COR-L47 (cell line): ENCODE data around the gene IP6K2.
"Not testable (repeated sequence)": the region's sequence is repeated elsewhere in the genome, so short reads cannot be mapped to it uniquely, and the experiment has no call there.

Experiments
- DNase-seq: peaks from one replicate; lab custom pipeline; 2025; lab: John Stamatoyannopoulos, UW

The IP6K2 gene, protein sequence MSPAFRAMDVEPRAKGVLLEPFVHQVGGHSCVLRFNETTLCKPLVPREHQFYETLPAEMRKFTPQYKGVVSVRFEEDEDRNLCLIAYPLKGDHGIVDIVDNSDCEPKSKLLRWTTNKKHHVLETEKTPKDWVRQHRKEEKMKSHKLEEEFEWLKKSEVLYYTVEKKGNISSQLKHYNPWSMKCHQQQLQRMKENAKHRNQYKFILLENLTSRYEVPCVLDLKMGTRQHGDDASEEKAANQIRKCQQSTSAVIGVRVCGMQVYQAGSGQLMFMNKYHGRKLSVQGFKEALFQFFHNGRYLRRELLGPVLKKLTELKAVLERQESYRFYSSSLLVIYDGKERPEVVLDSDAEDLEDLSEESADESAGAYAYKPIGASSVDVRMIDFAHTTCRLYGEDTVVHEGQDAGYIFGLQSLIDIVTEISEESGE

DNA sequence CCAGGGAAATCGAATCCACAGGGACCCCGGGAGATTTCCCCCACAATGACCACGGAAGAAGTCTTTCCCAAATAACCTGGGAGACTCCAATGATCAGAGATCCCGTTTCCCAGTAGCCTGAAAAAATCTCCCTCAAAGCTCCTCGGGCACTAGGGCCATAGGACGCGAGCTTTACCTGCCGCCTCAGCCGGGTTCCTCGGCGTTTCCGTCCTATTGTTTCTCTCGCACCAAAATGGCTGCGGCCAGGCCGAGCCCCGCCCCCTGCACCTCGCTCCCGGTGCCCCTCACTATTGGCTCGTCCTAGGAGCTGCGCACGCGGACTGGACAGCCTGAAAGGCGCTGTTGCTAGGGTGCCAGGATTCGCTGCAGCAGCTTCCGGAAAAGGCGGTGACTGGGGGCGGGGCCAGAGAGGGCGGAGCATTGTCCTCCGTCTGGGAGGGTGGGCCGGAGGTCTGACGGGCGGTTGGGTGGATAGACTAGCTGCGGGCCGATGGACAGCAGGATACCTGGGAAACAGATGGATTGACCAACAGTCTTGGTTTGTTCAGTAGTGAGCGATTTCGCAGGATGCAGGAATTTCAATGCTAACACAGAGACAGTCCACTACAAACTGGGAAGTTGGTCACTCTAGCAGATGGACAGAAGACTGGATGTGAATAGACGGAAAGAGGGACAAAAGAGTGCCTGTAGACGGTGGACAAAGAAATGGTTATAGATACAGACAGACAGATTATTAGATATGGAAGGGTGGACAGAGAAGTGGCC, at the start of gene IP6K2:
TSS of gene IP6K2 (minus strand) at position 240 of the 765 bp plus-strand sequence. CDS start 21,930 bp downstream, outside the sequence.
- DNase-seq = peak; percentile 93

DNA sequence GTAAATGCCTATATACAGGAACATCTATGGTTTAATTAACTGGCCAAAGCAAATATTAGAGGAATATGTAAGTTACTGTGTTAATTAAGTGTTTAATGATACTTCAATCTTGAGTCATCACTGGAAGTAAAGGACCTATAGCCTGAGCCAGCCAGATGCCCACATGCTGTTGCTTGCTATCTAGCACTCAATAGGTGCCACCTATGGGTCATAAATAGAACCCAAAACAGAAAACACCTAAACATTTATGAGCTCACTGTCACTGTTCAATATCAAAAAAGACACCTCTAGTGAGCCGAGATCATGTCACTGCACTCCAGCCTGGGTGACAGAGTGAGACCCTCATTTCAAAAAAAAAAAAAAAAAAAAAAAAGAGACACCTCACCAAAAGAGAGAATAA, 48.4 kb upstream of the IP6K2 start:
- peak; percentile 5 for DNase-seq

DNA sequence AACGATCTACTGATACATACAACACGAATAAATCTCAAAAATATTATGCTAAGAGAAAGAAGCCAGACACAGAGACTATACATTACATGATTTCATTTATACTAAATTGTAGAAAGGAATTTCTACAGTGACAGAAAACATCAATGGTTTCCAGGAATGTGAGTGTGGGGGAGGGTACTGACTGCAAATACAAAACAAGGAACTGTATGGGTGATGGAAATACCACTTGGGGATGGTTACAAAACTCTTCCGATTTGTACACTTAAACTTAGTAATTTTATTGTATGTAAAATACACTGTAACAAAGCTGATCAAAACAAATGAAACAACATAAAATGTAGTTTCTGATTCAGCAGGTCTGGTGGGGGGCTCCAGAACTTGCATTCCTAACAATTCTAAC, 45.8 kb upstream of the IP6K2 start:
- no peak for DNase-seq

DNA sequence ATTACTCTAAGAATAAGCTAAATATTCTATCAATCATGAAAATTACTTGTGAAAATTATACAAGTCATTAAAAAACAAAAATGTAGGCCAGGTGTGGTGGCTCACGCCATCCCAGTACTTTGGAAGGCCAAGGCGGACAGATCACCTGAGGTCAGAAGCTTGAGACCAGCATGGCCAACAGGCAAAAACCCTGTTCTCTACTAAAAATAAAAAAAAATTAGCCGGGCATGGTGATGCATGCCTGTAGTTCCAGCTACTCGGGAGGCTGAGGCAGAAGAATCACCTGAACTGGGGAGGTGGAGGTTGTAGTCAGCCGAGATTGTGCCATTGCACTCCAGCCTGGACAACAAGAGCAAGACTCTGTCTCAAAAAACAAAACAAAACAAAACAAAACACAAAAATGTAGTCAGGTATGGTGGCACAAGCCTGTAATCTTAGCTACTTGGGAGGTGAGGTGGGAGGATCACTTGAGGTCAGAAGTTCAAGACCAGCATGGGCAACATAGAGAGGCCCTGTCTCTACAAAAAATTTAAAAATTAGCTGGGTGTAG, 43.0 kb upstream of the IP6K2 start:
- DNase-seq = not testable (repeated sequence)

DNA sequence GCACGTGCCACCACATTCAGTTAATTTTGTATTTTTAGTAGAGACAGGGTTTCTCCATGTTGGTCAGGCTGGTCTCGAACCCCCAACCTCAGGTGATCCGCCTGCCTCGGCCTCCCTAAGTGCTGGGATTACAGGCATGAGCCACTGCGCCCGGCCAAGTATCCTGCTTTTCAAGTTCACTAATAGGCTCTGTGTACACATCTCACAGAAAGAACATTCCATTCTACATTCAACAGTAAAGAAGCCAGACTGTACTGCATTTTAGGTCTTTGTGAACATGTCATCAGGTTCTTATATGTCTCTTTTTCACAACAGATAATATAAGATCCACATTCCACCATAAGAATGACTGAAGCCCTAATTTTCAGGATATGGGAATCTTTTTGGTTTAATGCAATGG, 42.5 kb upstream of the IP6K2 start:
- DNase-seq = not testable (repeated sequence)

DNA sequence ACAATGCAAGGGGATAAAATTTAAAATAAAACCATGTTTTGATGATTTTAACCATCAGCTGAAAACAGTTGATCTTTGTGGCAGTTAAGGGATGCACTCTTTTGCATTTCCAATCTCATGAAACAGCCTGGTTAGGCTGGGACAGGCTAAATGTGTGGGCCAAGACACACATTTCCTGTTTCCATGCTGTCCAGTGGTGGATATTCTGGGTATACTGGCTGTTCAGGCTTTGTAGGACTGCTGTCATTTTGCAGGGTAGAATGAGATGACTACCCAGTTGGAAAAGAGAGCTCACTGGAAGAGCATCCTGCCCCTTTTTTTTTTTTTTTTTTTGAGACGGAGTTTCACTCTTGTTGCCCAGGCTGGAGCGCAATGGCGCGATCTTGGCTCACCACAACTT, 42.0 kb upstream of the IP6K2 start:
- DNase-seq = no peak

DNA sequence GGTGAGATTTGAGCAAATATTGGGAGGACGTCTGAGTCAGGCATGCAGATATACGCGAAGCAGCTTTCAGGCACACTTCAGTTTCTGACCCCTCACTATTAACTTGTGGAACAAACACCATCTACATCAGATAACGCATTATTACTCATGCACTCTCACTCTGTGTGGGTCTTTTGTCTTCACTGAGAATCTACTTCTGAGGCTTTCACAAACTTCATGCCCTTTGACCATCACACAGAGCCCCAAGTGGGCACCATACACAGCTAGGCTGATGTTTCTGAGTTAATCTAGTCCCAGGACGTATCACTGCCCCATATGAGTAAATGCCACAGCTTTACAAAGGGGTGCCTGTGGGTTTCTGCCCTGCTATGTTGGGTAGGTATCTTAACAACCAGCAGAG, 39.6 kb upstream of the IP6K2 start:
- DNase-seq = no peak

DNA sequence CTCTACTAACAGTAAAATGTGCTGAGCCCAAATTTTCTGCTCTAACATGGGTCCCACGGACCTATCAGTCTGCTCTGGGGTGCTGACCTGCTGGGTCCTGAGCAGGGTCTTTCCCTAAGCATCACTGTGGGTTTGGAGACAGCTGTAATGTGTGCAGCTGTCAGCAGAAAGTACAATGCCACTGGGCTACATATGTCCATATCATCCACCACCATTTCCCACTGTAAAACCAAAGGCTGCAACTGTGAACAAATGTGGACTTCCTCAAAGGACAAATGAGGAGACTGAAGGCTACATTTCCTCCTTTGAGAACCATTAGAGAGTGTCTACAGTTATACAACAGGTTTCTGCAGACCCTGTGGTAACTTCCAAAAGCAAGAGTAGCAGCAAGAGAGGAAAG, 33.8 kb upstream of the IP6K2 start:
- no peak for DNase-seq

DNA sequence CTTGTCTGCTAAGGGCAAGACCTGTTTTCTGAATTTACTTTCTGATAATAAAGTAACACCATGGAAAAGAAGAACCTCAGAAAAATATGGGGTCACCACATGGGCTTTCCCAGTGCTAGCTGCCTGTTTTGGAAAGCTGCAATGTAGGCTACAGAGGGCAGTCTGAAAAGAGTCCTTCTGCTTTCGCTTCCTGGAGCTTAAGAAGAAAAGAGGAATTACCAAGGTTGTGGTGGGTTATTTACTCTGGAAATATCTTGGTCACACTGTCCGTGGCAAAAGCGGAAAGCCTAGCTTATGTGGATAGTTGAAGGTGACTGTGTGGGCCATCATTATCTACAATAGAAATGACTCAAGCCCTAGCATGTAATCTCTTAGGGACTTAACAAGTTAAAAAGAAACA, 31.7 kb upstream of the IP6K2 start:
- no peak for DNase-seq

DNA sequence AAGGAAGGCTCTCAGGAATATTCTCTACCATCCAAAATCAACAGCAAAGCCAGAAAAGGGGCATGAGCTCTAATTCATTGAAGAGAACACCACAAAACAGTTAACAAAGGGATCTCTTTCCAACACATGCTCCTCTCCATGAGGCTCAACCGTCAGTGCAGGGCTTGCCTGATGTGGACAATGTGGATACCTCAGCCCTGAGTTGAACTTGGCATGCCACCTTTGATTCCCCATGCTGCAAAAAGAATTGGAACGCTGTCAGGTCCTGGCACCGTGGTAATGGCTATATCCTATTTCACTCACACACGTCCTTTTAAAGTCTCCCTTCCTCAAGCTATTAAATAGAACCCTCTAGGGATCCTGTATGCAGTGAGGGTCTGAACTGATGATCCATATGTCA, 30.7 kb upstream of the IP6K2 start:
- DNase-seq = no peak

DNA sequence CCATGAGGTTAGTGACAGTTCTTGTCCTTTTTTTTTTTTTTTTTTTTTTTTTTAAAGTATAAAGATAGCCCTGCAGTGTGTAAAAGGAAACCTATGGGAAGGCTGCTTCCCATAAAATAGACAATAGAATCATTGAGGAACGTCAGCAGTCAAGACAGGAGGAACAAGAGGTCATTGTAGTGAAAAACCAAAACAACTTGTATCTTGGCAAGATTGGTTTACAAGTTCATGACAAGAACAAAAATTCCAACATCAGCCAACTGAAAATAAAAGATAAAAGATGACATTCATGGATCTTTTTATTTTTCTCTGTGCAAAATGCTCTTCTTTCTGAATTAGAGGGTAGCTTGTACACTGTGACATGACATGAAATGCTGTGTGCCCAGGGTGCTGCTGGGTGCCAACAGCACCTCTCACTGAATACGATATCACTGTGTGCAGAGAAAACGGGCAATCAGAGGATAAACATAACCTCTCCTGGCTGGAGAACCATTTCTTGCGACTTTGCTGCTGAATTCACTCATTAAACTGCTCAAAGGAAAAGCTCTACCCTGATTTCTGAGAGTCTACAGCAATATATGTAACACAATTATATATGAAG, 30.1 kb upstream of the IP6K2 start:
- no peak for DNase-seq

DNA sequence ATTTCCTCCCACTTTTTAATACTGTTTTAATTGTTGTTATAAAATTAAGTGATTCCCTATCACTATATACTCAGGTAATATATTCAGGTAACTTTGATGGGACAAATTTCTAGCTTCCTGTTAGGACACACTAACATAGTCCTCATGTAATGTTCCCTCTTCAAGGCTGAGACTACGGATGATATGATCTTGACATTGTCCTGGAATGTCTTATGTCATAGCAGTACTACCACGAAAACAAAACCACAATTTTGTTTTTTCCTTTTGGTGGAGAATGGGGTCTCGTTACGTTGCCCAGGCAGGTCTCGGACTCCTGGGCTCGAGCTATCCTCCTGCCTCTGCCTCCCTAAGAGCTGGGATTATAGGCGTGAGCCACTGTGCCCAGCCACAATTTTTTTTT, 26.8 kb upstream of the IP6K2 start:
- no peak for DNase-seq

DNA sequence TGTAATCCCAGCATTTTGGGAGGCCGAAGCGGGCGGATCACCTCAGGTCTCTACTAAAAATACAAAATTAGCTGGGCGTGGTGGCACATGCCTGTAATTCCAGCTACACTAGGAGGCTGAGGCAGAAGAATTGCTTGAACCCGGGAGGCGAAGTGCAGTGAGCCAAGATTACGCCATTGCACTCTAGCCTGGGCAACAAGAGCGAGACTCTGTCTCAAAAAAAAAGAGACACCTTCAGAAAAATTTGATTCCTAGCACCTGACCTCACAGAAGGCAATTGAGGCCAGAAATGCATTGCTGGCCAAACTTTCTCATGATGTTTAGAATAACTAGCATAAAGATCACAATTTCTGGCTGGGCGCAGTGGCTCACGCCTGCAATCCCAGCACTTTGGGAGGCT, 24.2 kb upstream of the IP6K2 start:
- not testable (repeated sequence) for DNase-seq

DNA sequence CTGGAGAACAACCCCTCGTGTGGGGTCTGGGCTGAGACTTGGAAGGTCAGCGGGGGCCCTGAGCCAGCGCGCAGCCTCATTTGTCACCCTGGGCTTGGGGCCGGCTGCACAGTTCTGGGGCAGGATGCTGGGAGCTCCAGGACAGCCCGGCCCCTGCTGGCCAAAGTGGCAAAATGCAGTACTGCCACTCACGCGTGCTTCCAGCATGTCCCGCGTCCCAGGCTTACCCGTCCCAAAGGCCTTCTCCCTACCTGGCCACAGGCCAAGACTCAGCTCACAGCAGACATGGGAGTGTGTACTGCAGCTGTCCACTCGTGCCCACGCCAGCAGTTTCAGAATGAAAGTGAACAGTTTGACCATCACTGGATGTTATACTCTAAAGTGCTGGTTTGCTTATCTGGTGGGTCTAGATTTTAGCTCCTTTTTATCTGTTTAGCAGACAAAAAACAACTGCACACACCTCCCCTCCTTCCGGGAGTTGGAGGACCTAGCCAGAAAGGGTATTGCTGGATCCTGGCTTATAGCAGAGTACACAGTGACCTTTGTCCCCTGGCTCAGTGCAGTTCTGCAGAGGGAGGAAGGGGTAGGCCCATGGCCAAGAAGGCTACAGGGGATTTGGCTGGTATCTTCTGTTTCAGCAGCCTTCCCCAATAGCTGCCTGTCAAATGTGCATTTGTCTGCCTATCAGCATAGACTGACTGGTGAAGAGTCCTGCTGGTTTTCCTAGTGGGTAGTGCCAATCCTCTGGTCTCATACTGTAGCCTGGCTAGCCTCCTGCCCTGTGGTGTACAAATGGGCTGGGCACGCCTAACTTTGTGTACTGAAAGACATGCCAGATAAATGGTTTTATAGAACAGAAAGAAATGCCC, 23.2 kb upstream of the IP6K2 start:
- no peak for DNase-seq

DNA sequence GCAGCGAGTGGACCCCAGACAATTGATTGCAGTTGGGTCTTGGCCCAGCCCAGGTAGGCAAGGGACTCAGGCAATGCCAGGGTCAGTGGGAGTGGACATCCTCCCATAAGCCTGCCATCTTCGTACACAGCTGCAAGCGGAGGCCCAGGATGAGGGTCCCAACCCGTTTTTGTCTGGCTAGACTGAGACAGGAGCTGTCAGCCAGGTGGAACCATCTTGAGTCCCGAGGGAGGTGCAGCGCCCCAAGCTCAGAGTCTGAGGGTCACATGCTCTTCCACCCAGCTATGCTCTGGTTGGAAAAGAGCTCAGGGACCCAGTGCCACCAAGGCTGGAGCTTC, 22.6 kb upstream of the IP6K2 start:
- no peak for DNase-seq

DNA sequence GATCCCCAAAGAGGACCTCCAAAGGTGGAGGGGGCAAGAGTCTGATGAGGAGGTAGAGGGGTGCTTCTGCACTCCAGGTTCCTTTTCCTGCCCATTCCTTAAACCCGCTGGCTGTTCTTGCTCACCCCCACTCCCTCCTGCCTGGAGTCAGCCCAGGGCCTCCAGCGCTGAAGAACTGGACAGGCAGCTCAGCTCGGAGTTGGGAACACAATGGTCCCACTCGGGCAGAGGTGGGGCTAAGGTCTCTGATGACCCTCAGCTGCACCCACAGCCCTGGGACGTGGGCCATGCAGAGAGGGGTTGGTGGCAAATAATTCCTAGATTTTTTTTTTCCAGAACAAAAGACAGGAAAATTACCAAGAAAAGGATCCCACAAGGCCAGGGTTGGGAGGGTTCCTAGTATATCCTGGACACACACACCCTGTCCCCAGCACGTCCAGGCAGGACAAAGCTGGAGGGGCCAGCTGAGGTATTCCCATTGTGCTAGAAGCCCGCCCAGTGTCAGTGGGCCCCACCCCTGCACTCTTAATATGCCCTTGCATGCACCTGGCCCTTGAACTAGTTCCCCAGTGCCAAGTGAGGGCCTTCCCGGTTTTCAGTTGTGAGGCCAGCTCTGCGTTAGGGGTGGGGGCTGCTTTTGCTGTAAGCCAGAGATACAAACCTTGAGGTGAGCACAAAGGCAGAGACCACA, 22.1 kb upstream of the IP6K2 start:
- no peak for DNase-seq

DNA sequence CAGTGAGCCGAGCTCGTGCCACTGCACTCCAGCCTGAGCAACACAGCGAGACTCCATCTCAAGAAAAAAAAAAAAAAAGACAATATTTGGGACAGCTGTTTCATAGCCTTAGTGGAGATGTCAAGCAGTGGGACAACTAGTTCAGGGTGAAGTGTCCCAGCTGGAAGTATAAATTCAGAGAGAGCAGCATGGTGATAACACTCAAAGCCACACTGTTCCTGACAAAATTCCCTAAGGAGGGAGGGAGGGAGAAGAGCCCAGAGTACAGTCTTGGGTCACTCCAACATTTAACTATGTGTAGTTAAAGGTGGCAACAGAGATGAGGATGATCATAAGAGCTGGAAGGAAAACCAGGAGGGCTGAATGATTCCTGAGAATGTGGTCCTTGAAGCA, 21.1 kb upstream of the IP6K2 start:
- no peak for DNase-seq

DNA sequence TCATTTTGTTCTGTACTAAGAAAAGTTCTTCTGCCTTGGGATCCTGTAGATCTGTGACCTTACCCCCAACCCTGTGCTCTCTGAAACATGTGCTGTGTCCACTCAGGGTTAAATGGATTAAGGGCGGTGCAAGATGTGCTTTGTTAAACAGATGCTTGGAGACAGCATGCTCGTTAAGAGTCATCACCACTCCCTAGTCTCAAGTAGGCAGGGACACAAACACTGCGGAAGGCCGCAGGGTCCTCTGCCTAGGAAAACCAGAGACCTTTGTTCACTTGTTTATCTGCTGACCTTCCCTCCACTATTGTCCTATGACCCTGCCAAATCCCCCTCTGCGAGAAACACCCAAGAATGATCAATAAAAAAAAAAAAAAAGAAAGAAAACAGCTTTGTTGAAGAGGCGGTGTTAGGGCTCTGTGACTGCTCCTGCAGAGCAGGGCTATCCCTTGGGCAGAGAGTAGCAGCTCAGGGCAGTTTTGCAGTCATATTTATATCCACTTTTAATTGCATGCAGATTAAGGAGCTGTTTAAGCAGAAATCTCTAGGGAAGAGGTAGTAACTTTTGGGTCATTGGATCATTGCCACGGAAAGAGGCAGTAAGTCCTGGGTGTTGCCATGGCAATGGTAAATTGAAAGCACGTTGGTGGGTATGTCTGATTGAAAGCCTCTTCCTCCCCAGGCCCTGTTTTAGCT, 18.2 kb upstream of the IP6K2 start:
- DNase-seq = not testable (repeated sequence)

DNA sequence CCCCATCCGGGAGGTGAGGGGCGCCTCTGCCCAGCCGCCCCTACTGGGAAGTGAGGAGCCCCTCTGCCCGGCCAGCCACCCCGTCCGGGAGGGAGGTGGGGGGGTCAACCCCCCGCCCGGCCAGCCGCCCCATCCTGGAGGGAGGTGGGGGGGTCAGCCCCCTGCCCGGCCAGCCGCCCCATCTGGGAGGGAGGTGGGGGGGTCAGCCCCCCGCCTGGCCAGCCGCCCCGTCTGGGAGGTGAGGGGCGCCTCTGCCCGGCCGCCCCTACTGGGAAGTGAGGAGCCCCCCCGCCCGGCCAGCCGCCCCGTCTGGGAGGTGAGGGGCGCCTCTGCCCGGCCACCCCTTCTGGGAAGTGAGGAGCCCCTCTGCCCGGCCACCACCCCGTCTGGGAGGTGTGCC, 17.5 kb upstream of the IP6K2 start:
- not testable (repeated sequence) for DNase-seq

DNA sequence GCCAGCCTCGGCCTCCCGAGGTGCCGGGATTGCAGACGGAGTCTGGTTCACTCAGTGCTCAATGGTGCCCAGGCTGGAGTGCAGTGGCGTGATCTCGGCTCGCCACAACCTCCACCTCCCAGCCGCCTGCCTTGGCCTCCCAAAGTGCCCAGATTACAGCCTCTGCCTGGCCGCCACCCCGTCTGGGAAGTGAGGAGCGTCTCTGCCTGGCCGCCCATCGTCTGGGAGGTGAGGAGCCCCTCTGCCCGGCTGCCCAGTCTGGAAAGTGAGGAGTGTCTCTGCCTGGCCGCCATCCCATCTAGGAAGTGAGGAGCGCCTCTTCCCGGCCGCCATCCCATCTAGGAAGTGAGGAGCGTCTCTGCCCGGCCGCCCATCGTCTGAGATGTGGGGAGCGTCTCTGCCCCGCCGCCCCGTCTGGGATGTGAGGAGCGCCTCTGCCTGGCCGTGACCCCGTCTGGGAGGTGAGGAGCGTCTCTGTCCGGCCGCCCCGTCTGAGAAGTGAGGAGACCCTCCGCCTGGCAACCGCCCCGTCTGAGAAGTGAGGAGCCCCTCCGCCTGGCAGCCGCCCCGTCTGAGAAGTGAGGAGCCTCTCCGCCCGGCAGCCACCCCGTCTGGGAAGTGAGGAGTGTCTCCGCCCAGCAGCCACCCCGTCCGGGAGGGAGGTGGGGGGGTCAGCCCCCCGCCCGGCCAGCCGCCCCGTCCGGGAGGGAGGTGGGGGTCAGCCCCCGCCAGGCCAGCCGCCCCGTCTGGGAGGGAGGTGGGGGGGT, 16.9 kb upstream of the IP6K2 start:
- not testable (repeated sequence) for DNase-seq
